Midbrain (tissue), 1 donor: Measurements from ENCODE around the gene SMARCE1.

Experiments
- DNase-seq: peaks from one replicate; lab custom pipeline; 2025; lab: John Stamatoyannopoulos, UW

The SMARCE1 gene

GRCh38 chr17:40645943-40646342, 1.7 kb downstream of the SMARCE1 start:
- no peak for DNase-seq

GRCh38 chr17:40645291-40645690, 2.3 kb downstream of the SMARCE1 start:
- no peak for DNase-seq

GRCh38 chr17:40637931-40638330, 9.7 kb downstream of the SMARCE1 start:
- no peak for DNase-seq

GRCh38 chr17:40633871-40634270, 13.7 kb downstream of the SMARCE1 start:
- no peak for DNase-seq

GRCh38 chr17:40632216-40632615, 15.4 kb downstream of the SMARCE1 start:
- no peak for DNase-seq

GRCh38 chr17:40629842-40630241, 17.8 kb downstream of the SMARCE1 start:
- no peak for DNase-seq

GRCh38 chr17:40625311-40625710, 22.3 kb downstream of the SMARCE1 start:
- no peak for DNase-seq

GRCh38 chr17:40623419-40624210, 24.0 kb downstream of the SMARCE1 start:
- DNase-seq = no peak

- no peak for DNase-seq
Measured at GRCh38 chr17:40622509-40622928, 25.1 kb downstream of the SMARCE1 start.

- no peak for DNase-seq
Measured at GRCh38 chr17:40621578-40621977, 26.0 kb downstream of the SMARCE1 start.

- DNase-seq = no peak
Measured at GRCh38 chr17:40621019-40621418, 26.6 kb downstream of the SMARCE1 start.

GRCh38 chr17:40618754-40619625, 28.6 kb downstream of the SMARCE1 start:
- DNase-seq = no peak

- no peak for DNase-seq
Measured at GRCh38 chr17:40617678-40618240, 29.9 kb downstream of the SMARCE1 start.

- DNase-seq = no peak
Measured at GRCh38 chr17:40616592-40616991, 31.0 kb downstream of the SMARCE1 start.

- no peak for DNase-seq
Measured at GRCh38 chr17:40615841-40616476, 31.7 kb downstream of the SMARCE1 start.

GRCh38 chr17:40615068-40615840, 32.4 kb downstream of the SMARCE1 start:
- DNase-seq = no peak

GRCh38 chr17:40614431-40615067, 33.1 kb downstream of the SMARCE1 start:
- no peak for DNase-seq

GRCh38 chr17:40613467-40614154, 34.0 kb downstream of the SMARCE1 start:
- DNase-seq = no peak

GRCh38 chr17:40612599-40613244, 34.9 kb downstream of the SMARCE1 start:
- DNase-seq = no peak
